Mesendoderm (in vitro differentiated cells): ENCODE results near the gene MYBPC2.

Experiments
- DNase-seq: peaks from one replicate; pipeline ENCODE4 v3.0.0; 2013
- H2AK5ac ChIP-seq: 2 replicates; pipeline ENCODE4 v1.6.1; 2013; ENCODE audit warnings: low read length, inconsistent platforms
- H2BK120ac ChIP-seq: 2 replicates; pipeline ENCODE4 v1.6.1; 2013; ENCODE audit warnings: low read depth, mild to moderate bottlenecking, low read length, moderate library complexity, mixed read lengths
- H2BK15ac ChIP-seq: replicated peaks from 2 replicates; pipeline ENCODE4 v1.6.1; 2013; ENCODE audit warnings: low read depth, mild to moderate bottlenecking, moderate library complexity
- H2BK5ac ChIP-seq: 2 replicates; pipeline ENCODE4 v1.6.1; 2013; ENCODE audit warnings: low read length, inconsistent platforms
- H3K18ac ChIP-seq: 2 replicates; pipeline ENCODE4 v1.6.1; 2013; ENCODE audit warnings: mild to moderate bottlenecking, low read length, mixed read lengths
- H3K23ac ChIP-seq: one replicate; pipeline ENCODE4 v1.6.1; 2013; ENCODE audit warnings: low read length
- H3K27ac ChIP-seq: 2 replicates; pipeline ENCODE4 v1.5.1; 2013; ENCODE audit warnings: low read depth, mild to moderate bottlenecking, inconsistent platforms, low read length, moderate library complexity
- H3K27me3 ChIP-seq: 2 replicates; pipeline ENCODE4 v1.6.1; 2013; ENCODE audit warnings: low read length, control low read depth, mild to moderate bottlenecking, inconsistent platforms; ENCODE audit not compliant: insufficient read depth, poor library complexity
- H3K36me3 ChIP-seq: 2 replicates; pipeline ENCODE4 v1.6.1; 2013; ENCODE audit warnings: low read length, inconsistent platforms; ENCODE audit not compliant: control insufficient read depth, insufficient read depth
- H3K4ac ChIP-seq: one replicate; pipeline ENCODE4 v1.6.1; 2013; ENCODE audit warnings: low read depth, mild to moderate bottlenecking, low read length, moderate library complexity
- H3K4me1 ChIP-seq: 2 replicates; pipeline ENCODE4 v1.6.1; 2013; ENCODE audit warnings: low read depth, low read length, inconsistent platforms; ENCODE audit not compliant: control insufficient read depth
- H3K4me2 ChIP-seq: 2 replicates; pipeline ENCODE4 v1.6.1; 2013; ENCODE audit warnings: low read length
- H3K4me3 ChIP-seq: 2 replicates; pipeline ENCODE4 v1.5.1; 2013; ENCODE audit warnings: mild to moderate bottlenecking, low read length
- H3K56ac ChIP-seq: one replicate; pipeline ENCODE4 v1.6.1; 2013; ENCODE audit warnings: low read length
- H3K79me1 ChIP-seq: 2 replicates; pipeline ENCODE4 v1.6.1; 2013; ENCODE audit warnings: low read length, inconsistent platforms
- H3K79me2 ChIP-seq: 2 replicates; pipeline ENCODE4 v1.6.1; 2013; ENCODE audit warnings: mild to moderate bottlenecking, low read length; ENCODE audit not compliant: control insufficient read depth, insufficient read depth
- H3K9ac ChIP-seq: 2 replicates; pipeline ENCODE4 v1.6.1; 2013; ENCODE audit warnings: low read length, inconsistent platforms
- H4K5ac ChIP-seq: one replicate; pipeline ENCODE4 v1.6.1; 2013; ENCODE audit warnings: low read length
- H4K8ac ChIP-seq: one replicate; pipeline ENCODE4 v1.6.1; 2013; ENCODE audit warnings: low read depth, mild to moderate bottlenecking, control low read depth, low read length, moderate library complexity
- WGBS: extraction: QIAGEN DNeasy Blood & Tissue Kit; methylation state at CpG from one replicate; pipeline ENCODE4 v1.1.7; 2013; ENCODE audit warnings: low lambda C conversion rate, missing lambda C conversion rate; ENCODE audit not compliant: insufficient coverage; ENCODE audit errors: extremely low coverage; 5-methylcytosine and 5-hydroxymethylcytosine counted together

The MYBPC2 gene

DNA sequence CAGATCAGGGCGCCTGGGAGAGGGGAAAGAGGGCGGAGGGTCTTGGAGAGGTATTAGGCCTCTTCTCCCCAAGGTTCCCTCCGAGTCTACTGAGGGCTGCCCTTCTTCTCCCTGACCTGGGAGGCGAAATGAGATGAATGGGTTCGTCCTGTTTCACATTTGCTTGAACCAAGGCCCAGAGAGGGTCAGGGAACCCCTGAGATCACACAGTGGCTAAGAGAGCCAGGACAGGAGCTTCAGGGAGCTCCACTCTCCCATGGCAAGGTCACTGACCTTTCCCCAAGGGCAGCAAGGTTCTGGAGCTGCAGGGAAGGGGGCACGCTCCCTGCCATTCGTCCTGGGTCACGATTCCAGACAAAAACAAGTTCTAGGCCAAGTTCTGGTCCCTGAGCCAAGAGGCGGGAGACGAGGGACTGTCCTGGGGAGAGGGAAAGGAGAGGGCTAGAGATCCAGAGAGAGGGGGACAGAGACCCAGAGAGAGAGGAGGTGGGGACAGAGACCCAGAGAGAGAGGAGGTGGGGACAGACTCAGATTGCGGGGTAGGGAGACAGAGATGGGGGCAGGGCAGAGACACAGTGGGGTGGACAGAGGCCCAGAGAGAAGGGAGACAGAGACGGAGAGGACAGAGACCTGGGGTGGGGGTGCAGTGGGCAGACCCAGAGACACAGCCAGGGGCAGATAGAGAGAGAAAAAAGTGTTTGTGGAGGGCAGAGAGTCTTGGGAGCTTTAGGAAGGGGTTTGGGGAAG is 80.5 kb downstream of the MYBPC2 start:
- Histone ChIP-seq H3K4me1 (no peaks in the 10 kb centered on the region), H3K27me3 (no peaks in the 10 kb centered on the region)
- DNase-seq: no peak

DNA sequence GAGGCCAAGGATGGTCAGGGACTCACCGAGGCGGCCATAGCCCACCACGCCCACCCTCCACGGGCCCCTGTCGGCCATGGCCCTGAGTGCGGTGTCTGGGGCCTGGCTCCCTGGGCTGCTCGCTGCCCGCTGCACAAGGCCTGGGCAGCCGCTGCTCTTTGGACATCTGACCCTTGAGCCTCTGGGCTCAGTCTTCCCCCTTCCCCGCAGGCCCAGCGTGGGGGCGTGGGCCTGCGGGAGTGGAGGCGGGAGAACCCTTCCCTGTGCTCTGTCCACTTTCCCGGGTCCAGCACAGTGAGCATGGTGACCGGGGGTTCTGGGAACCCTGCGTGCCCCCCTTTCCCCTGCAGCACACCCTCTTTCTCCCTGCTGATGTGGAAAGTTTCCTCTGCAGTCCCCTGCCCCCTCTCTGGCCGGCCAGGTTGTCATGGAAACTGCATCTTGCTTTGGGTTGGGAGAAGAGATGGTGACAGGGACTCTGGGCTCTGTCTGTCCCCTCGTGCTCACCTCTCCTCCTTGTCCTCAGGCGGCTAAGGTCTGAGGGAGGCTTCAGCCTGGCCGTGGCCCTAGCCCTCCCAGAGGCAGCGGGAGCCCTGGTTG is 81.2 kb downstream of the MYBPC2 start, which contains the start of gene ASPDH:
ASPDH (minus strand) TSS at position 168 of the 600 bp plus-strand sequence; CDS start at position 78, 90 bp downstream.
- no peak within 1 kb of the TSS for H2BK15ac ChIP-seq
- no peak within 1 kb of the TSS for H3K18ac ChIP-seq
- no CpG with 5 or more reads among the region's 22 CpGs for WGBS
- H3K79me2 ChIP-seq: no peaks in the 10 kb centered on the region
- H3K4me2 ChIP-seq: no peak within 1 kb of the TSS
- H4K5ac ChIP-seq: no peak within 1 kb of the TSS
- no peak within 1 kb of the TSS for H3K9ac ChIP-seq
- H3K4me1 ChIP-seq: no peaks in the 10 kb centered on the region
- no peak within 1 kb of the TSS for H4K8ac ChIP-seq
- no peak within 1 kb of the TSS for H3K4me3 ChIP-seq
- no peak within 1 kb of the TSS for H3K23ac ChIP-seq
- no peaks in the 10 kb centered on the region for H3K27me3 ChIP-seq
- no peak within 1 kb of the TSS for H3K27ac ChIP-seq
- no peaks in the 10 kb centered on the region for H3K36me3 ChIP-seq
- H2AK5ac ChIP-seq: no peak within 1 kb of the TSS
- no peak within 1 kb of the TSS for H3K56ac ChIP-seq
- no peak within 1 kb of the TSS for H3K4ac ChIP-seq
- H2BK5ac ChIP-seq: no peak within 1 kb of the TSS
- no peak within 1 kb of the TSS for H2BK120ac ChIP-seq
- no peak for DNase-seq
- H3K79me1 ChIP-seq: no peaks in the 10 kb centered on the region

More for the DNA sequence above, 80.5 kb downstream of the MYBPC2 start:
- Histone ChIP-seq H3K79me2 (no peaks in the 10 kb centered on the region), H3K79me1 (no peaks in the 10 kb centered on the region), H3K4ac (no peak overlapping the region), H2AK5ac (no peak overlapping the region), H3K9ac (no peak overlapping the region), H3K18ac (no peak overlapping the region), H4K5ac (no peak overlapping the region), H3K23ac (no peak overlapping the region), H3K36me3 (no peaks in the 10 kb centered on the region), H2BK15ac (no peak overlapping the region), H3K4me2 (no peak overlapping the region), H3K4me3 (no peak overlapping the region), H2BK5ac (no peak overlapping the region), H3K56ac (no peak overlapping the region), H4K8ac (no peak overlapping the region), H2BK120ac (no peak overlapping the region), H3K27ac (no peak overlapping the region)
- WGBS: no CpG with 5 or more reads among the region's 12 CpGs

DNA sequence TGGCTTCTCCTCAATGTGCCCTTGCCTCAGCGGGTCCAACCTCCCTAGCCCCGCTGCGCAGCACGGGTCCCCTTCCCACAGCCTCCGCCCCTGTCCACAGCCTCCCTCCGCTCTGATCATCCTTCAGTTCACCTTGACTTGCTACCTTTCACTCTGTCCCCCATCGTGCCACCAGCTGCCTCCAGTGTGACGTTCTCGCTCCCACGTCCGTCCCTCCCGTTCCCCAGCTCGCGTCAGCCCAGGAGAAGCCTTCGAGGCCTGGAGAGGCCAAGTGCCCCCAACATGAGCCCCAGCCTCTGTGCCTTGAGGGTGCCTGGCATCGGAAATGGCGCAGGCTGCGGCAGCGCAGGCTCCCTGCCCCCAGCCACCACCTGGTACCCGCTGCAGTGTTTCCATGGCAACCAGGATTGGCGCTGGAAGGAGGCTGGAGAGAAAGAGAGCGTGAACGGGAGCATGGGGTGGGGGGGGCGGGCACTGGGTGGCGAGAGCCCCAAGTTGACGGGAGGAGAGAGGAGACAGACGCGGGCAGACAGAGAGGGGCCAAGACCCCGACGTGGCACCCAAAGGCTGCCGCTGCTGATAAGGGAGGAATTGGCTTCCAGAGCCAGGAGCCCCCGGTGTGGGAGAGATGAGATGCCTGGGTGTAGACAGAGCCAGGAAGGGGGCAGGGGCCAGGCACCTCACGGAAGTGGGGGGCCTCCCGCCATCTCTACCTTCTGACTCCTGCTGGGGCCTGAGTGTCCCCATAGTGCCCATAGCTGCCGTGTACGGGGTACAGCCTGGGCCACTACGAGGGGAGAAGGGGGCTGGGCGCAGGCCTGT is 81.9 kb downstream of the MYBPC2 start:
- no peak overlapping the region for H3K56ac ChIP-seq
- no peaks in the 10 kb centered on the region for H3K79me1 ChIP-seq
- no peak overlapping the region for H3K27ac ChIP-seq
- H2AK5ac ChIP-seq: no peak overlapping the region
- H2BK15ac ChIP-seq: no peak overlapping the region
- H3K4me3 ChIP-seq: no peak overlapping the region
- no peaks in the 10 kb centered on the region for H3K36me3 ChIP-seq
- H2BK120ac ChIP-seq: no peak overlapping the region
- H3K4me1 ChIP-seq: no peaks in the 10 kb centered on the region
- H4K8ac ChIP-seq: no peak overlapping the region
- H2BK5ac ChIP-seq: no peak overlapping the region
- no peak overlapping the region for H4K5ac ChIP-seq
- no peak overlapping the region for H3K23ac ChIP-seq
- no CpG with 5 or more reads among the region's 38 CpGs for WGBS
- no peak for DNase-seq
- H3K4me2 ChIP-seq: no peak overlapping the region
- H3K4ac ChIP-seq: no peak overlapping the region
- no peak overlapping the region for H3K18ac ChIP-seq
- H3K9ac ChIP-seq: no peak overlapping the region
- H3K79me2 ChIP-seq: no peaks in the 10 kb centered on the region
- no peaks in the 10 kb centered on the region for H3K27me3 ChIP-seq

DNA sequence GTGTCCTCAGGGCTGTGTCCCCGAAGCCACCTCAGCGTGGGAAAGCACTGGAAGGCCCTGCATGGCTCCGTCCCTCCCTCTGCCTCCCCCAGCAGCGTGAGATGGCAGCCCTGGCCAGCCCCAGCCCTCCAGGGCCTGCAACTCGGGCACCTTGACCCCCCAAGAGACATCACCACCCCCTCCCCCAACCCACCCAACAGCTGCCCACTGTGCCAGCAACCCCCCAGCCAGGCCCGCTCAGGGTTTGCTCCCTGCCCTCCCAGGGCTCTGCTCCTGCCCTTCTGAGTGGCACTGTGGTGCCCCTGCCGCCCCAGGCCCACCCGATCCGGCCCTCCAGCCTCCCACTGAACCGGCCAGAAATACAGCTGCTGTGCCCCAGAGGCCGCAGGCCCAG is 82.5 kb downstream of the MYBPC2 start:
- H3K56ac ChIP-seq: no peak overlapping the region
- DNase-seq: no peak
- H2BK5ac ChIP-seq: no peak overlapping the region
- H2BK120ac ChIP-seq: no peak overlapping the region
- no peaks in the 10 kb centered on the region for H3K27me3 ChIP-seq
- H3K36me3 ChIP-seq: no peaks in the 10 kb centered on the region
- H4K8ac ChIP-seq: no peak overlapping the region
- no peak overlapping the region for H4K5ac ChIP-seq
- no peak overlapping the region for H3K9ac ChIP-seq
- H3K79me2 ChIP-seq: no peaks in the 10 kb centered on the region
- no peak overlapping the region for H2BK15ac ChIP-seq
- no peaks in the 10 kb centered on the region for H3K4me1 ChIP-seq
- WGBS: no CpG with 5 or more reads among the region's 11 CpGs
- no peak overlapping the region for H3K4me3 ChIP-seq
- no peak overlapping the region for H3K23ac ChIP-seq
- H3K4me2 ChIP-seq: no peak overlapping the region
- H3K4ac ChIP-seq: no peak overlapping the region
- no peak overlapping the region for H3K18ac ChIP-seq
- no peak overlapping the region for H2AK5ac ChIP-seq
- H3K27ac ChIP-seq: no peak overlapping the region
- H3K79me1 ChIP-seq: no peaks in the 10 kb centered on the region
